Measurements from ENCODE around the gene SPANXN2. TPM values are rescaled to one million over a fixed set of nuclear protein-coding genes. Genes with fewer than 3 reads are reported as not detected.
"Not testable (repeated sequence)": the region's sequence is repeated elsewhere in the genome, so short reads cannot be mapped to it uniquely, and the experiment has no call there.

Gene SPANXN2
- total RNA-seq: not detected

GRCh38 chrX:143720652-143721051 lies at the start of gene SPANXN2:
TSS of gene SPANXN2 (minus strand) at chrX:143720752. CDS start at chrX:143720668, 84 bp downstream.
- not testable (repeated sequence) for ATAC-seq; DNase-seq (ENCODE audit: low spot score)

- DNase-seq (ENCODE audit: low spot score): no peak
- ATAC-seq: no peak
These were observed 48.4 kb upstream of the SPANXN2 start for GRCh38 chrX:143768976-143769375.

GRCh38 chrX:143767789-143768188 lies 47.2 kb upstream of the SPANXN2 start:
- ATAC-seq; DNase-seq (ENCODE audit: low spot score): not testable (repeated sequence)

- no peak for DNase-seq (ENCODE audit: low spot score)
- ATAC-seq: no peak
These were observed 37.3 kb upstream of the SPANXN2 start for GRCh38 chrX:143757887-143758286.

- no peak for ATAC-seq
- no peak for DNase-seq (ENCODE audit: low spot score)
These were observed 36.8 kb upstream of the SPANXN2 start for GRCh38 chrX:143757375-143757774.

GRCh38 chrX:143754183-143754582 lies 33.6 kb upstream of the SPANXN2 start:
- no peak for DNase-seq (ENCODE audit: low spot score)
- ATAC-seq: no peak

GRCh38 chrX:143733866-143734265 lies 13.3 kb upstream of the SPANXN2 start:
- no peak for DNase-seq (ENCODE audit: low spot score)
- no peak for ATAC-seq

- DNase-seq (ENCODE audit: low spot score) (no peak), ATAC-seq (no peak)
These were observed 5.7 kb upstream of the SPANXN2 start for GRCh38 chrX:143726296-143726695.

- ATAC-seq (no peak), DNase-seq (ENCODE audit: low spot score) (no peak)
These were observed 19.1 kb downstream of the SPANXN2 start for GRCh38 chrX:143701460-143701859.

GRCh38 chrX:143694885-143695284 lies 25.7 kb downstream of the SPANXN2 start:
- DNase-seq (ENCODE audit: low spot score): no peak
- no peak for ATAC-seq

GRCh38 chrX:143683486-143683885 lies 37.1 kb downstream of the SPANXN2 start:
- DNase-seq (ENCODE audit: low spot score) (no peak), ATAC-seq (no peak)

GRCh38 chrX:143674926-143675325 lies 45.6 kb downstream of the SPANXN2 start:
- no peak for ATAC-seq
- DNase-seq (ENCODE audit: low spot score): no peak

- DNase-seq (ENCODE audit: low spot score): no peak
- peak; percentile 58 for ATAC-seq
These were observed 51.2 kb downstream of the SPANXN2 start for GRCh38 chrX:143669395-143669794.

- ATAC-seq: peak; percentile 50
These were observed 56.2 kb downstream of the SPANXN2 start for GRCh38 chrX:143664302-143664701.

GRCh38 chrX:143663755-143664154 lies 56.8 kb downstream of the SPANXN2 start:
- ATAC-seq (no peak), DNase-seq (ENCODE audit: low spot score) (no peak)

More at GRCh38 chrX:143664302-143664701, 56.2 kb downstream of the SPANXN2 start:
- no peak for DNase-seq (ENCODE audit: low spot score)

Other genes with a start within 250 kb of the SPANXN2 start
- not detected for gene SPANXN3, start 203.3 kb downstream of the SPANXN2 start, total RNA-seq
- gene SLITRK4, start 84.7 kb downstream of the SPANXN2 start, total RNA-seq: not detected
- not detected for gene UBE2NL, start 163.3 kb upstream of the SPANXN2 start, total RNA-seq

Measured in left lobe of liver (tissue), 2 donors.